Ecto neural progenitor cell (in vitro differentiated cells): ENCODE results near the gene FGFBP3.
"Not testable (repeated sequence)": the region's sequence is repeated elsewhere in the genome, so short reads cannot be mapped to it uniquely, and the experiment has no call there.

Experiments
- DNase-seq: peaks from one replicate; pipeline ENCODE4 v3.0.0-alpha.2; 2018; ENCODE audit warnings: low spot score

Gene FGFBP3

DNA sequence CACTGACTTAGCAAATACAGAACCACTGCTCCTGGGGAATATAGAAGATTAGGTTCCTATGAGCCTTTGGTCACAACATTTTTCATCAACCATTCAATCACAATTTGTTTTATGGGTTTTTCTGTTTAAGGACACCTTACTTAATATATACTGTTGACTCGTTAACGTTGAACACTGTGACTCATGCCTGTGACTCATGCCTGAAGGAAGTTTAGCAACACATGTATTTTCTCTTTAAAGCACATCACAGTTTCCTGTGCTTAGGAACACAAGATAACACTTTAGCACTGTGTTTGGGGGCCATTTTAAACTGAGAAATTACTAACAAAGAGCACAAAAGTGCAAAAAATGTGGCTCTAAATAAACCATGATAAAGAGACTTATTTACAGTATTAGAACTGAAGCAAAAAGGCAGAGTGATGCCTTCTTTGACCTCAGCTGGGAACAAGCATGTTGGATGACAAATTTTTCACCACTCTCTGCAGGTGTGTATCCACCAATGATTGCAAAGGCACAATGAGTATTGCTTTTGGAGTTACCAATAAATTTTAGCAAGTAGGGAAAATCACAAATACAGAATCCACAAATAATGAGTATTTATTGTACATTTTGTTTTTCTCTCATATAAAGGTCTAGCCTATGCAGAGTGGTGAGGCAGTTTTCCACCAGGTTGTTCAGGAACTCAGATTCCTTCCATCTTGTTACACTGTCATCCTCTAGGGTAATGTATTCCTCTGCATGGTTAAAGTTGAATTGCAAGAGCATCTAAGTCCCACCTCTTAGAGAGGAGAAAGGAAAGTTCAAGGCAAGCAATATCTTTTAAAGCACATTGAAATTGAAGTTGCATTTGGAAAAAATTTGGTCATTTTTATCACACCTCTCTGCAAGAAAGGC is 7.3 kb downstream of the FGFBP3 start:
- DNase-seq: no peak

DNA sequence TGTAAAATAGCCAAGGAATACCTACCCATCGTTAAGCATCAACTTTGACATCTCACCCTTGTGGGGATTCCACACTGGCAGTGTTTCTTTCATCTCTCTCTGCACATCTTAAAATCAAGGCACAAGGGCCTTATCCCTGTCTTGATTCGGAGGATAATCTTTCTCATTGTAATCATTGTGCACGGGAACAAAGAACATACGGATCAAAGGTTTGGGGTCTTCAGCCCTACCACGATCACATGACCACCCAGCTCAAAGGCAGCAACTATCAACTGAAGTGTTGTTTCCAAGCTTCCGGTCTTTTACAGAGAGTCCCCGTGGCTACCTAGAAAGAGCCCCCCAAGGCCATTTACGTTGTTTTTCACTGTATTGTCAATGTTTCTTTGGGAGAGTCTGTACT is 11.9 kb downstream of the FGFBP3 start:
- no peak for DNase-seq

DNA sequence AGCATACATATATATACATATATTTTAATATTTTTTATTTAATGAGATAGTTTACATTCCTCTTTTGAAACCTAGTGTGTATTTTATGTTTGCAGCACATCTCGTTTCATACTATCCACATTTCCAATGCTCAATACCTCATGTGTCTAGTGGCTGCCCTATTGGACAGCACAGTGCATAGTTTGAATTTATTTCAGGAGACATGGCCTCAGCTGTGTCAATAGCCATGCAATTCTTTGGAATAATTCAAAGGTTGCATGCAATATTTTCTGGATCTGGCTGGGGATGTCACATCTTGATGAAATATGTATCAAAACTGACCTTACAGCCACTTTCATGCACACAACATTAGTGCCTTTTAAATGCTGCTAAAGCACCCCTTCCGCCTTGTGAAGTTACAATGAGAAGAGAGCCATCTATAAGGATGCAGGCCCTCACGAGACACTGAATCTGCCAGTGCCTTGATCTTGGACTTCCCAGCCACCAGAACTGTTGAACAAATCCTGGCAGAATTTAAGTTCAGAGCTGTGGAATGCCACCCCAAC is 13.0 kb downstream of the FGFBP3 start:
- no peak for DNase-seq

DNA sequence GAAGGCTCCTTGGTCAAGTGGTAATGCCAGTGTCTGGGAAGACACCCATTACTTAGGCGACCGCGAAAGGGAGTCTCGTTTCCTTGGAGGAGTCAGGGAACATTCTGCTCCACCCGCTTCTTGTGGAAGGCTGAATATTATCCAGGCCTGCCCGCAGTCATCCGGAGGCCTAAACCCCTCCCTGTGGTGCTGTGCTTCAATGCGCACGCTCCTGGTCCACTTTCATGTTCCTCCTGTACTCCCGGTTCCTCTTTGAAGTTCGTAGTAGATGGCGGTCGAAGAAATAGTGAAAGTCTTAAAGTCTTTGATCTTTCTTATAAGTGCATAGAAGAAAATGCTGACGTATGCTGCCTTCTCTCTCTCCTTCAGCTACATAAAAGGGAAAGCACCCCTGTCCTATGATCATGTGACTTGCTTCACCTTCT is 15.0 kb downstream of the FGFBP3 start:
- not testable (repeated sequence) for DNase-seq

DNA sequence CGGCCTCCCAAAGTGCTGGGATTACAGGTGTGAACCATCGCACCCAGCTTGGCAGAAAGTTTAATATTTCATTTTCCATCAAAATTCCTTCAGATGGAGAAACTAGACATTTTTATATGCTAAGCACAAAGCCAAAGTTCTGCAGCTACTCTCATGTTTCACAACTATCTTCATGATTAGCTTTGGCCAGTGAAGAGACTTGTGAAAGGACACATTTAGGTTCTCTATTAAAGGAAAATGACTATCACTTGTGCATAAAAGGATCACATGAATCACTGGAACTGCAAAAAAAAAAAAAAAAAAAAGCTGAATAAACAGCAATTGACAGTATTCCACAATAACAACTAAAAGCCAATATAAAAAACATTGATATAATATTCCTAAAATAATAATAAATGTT is 16.2 kb downstream of the FGFBP3 start:
- no peak for DNase-seq

DNA sequence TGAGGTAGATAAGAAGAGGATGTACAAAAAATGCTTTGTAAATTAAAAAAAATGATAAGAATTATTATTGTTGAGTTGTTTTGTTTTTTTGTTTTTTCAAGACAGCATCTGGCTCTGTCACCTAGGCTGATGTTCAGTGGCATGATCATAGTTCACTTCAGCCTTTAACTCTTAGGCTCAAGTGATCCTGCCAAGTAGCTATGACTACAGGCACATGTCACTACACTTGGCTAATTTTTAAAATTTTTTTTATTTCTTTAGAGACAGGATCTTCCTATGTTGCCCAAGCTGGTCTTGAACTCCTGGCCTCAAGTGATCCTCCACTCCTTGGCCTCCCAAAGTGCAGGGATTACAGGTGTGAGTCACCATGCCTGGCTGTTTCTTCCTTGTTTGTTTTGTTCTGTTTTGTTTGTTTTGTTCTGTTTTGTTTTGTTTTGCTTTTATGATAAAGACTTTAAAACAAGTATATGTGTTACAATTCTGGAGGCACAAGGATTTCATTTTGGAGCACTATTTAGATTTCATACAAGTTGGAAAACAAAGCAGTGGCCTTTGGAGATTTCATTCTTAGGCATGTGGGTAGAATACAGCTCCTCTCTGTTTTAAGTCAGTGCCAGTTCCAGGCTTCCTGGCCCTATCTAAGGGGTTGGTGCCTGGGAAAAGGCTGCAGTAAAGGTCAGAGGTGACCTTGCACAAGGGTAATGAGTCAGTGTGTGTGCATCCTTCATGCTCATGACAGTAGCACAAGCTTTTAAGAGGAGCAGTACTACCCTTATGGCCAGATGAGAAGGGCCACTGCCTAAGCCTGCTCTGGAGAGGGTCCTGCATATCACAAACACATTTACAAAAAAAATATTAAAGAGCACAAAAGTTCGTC is 17.9 kb downstream of the FGFBP3 start:
- DNase-seq: no peak

DNA sequence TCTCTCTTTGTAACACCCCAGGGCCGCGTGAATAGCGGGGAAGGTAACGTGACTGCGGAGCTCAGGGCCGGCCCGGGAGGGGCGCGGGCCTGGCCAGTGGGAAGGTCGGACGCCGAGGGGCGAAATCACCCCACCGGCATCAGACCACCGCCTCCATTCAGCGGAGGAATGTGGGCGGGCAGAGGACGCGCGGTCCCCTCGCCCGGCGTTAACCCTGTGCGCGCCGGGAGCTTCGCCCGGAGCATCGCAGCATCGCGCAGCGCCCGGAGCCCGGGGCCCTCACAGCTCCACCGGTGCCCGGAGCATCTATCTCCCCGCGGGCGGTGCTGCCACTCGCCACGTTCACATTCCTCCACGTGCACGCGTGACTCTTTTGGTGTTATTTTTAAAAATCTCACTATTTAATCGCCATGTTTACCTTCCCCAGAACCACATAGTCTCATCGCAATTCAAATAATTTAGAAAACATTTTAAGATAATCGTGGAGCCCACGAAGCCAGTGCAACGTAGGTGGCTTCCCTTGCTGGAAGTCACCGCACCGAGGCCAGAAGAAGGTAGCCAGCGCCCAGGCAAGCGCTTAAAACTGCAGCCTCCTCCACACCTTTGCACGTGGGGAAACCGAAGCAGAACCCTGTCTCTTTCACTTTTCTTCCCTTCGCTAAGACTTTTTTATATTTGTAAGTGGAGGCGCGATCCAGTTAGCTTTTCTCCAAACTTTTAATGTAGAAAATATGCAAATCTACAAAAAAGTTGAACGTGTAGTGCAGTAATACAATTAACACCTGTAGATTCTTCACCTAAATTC is 21.8 kb downstream of the FGFBP3 start:
- peak; percentile 94 for DNase-seq

DNA sequence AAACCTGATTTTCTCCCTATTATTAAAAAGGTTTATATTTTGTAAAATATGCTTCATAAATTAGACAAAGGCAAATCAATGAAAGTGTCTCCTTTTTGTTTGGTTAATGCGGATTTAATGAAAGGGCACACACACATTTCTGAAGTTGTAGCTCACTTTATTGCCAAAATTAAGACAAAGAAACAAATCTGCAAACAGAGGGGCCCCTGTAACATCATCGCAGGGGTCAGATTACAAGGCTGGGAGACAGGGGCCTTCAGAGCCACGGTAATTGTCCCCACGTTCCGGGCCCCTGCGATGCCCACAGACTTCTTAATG is 22.4 kb downstream of the FGFBP3 start:
- DNase-seq: no peak

DNA sequence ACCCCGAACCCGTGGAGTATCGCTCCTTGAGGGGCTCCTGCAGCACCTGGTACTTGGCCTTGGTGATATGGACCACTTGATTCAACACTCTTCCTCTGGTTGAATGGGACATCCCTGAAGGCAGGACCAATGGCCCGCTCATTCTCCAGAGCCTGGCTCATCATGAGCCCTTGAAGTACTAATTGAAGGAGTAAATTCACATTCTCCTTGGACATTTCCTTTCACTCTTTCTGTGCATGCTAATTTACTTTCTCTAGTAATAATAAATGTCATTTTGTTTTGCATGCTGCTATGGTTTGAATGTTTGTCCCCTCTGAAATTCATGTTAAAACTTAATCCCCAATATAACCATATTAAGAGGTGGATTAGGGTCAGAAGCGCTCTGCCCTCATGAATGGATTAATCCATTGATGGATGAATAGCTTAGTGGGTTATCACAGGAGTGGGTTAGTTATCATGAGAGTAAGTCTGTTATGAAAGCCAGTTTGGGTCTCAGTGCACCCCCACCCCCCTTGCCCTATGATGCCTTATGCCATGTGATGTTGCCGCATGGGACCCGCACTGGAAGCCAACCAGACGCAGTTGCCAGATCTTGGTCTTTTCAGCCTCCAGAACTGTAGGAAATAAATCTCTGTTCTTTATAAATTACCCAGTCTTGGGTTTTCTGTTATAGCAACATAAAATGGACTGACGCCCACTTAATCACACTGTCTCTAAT is 23.8 kb downstream of the FGFBP3 start:
- DNase-seq: no peak

DNA sequence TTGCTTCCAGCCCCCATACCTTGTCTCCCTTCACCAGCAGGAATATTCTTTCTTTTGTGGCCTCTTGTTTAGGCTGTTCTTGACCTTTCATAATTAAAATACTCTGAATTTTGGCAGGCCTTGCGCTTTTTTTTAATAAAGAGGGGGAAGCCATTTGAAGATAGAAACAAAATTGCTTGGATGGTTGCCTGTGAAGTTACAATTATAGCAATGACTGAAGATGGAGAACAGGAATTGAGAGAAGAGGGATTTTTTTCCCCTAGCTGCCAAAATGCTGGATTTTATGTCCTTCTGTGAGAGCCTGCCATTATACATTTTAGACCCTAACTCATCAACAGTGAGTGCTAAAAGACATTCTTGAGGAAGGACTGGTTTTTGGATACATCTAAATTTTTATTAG is 24.8 kb downstream of the FGFBP3 start:
- no peak for DNase-seq

DNA sequence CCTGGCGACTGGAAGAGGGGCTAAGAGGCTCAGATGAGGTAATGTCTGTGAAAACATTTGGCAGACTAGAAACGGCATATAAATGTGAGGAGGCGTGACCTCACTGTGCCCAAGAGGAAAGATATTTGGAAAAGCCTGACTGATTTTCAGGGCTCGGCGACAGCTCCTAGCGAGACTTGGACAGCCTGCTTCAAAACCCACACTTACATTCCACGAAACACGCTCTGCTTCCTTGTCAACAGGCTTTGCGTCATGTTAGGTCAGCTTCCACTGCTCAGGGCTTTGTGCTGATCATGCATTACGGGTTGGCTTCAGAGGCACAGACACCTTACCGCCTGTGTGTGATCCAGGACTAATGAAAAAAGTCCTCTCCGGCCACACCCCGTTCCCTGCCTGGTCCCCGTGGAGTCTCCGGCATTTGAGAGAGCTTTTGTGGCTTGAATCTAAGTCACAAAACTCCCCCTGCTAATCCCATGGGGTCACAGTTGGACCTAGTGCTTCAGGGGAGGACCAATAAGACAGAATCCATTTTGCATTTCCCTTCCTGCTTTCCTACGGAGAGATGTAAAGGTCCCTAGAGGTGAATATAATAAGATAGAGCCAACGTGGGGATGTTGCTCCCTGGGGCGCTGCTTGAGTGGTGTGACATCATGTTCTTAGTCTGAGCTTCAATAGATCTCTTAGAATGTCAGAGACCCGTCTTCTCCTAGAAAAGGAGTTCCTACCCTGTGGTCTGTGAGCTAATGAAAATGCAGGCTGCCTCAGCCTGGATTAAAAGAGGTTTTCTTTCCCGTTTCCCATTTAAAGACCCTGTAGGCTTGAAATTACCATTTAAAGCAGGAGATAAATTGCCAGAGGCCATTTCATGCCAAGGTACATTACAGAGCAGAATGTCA is 25.5 kb downstream of the FGFBP3 start:
- DNase-seq: peak; percentile 72

DNA sequence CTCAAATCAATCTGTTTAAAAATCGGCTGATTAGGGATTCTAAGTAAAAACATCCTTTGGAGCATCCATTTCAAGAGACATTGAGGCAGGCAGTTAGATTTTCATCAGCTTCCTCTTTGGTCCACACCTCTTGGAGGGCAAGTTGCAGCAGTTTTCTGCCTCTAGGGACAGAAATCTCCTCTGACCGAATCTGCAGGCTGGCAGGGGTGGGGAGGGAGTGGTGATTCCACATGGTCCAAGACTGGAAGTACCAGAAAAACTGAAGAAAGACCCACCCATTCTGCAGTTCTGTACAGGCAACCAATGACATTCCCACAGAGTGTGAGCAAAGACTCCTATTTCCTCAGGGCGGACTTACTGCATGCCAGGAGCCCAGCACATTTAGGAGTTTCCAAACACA is 29.0 kb downstream of the FGFBP3 start:
- DNase-seq: peak; percentile 60

DNA sequence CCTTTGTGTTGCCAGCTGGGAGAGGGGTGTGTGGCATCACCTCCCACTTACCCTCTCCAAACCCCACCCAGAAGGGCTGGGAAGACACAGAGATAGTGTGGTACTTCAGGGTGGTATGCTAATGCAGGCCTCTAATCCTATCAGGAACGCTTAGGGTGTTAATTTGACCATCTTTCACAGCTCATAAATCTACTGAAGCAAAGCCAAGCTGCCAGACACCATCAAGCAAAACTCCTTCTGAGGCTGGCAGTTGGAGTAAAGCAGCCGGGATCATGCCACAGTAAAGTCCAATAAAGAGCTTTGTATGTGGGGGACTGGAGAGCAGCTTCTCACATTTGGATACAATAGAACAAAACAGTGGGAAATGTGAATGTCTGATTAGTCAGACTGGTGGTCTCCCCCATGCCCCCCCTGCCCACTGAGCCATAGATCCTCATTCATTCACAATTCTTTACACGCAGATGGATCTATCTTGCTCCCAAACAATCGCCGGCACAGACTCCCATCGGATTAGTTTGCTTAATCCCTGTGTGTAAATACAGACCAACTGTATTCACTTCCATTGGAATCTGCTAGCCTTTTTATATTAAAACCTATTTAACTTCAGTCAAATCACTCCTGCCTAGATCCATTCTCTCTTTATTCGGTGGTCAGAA is 29.6 kb downstream of the FGFBP3 start:
- DNase-seq: peak; percentile 75

DNA sequence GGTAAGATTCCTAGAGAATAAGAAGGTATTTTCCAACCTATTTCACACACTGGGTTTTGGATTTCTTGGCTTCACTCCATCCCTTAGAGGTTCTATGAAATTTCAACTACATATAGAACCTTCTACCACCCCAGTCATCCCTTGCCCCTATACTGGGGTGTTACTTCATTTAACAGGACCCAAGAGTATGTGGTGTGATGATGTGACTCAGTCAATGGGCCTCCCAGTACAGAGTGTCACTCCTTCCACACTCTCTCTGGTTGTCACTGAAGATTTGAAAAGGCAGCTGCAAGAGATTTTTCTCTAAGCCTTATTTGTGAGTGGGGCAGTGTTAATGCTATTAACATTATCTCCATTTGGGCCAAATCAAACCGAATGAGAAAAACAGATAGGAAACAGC is 33.5 kb downstream of the FGFBP3 start:
- DNase-seq: no peak

DNA sequence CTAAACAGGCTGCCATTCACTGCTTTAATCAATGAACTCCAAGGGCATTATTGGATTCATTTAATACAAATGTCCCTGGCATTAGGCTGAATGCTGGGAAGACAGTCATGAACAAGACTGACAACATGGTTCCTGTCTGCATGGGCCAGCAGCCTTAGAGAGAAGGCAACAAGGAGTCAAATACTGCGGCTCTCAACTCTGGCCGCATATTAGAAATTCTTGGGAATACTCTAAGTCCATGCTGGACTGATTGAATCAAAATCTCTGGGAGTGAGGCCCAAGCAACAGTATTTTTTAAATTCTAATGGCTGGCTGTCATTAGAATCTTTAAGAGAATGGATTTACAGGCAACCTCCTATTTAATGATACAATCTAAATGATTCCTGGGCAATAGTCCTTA is 34.1 kb downstream of the FGFBP3 start:
- DNase-seq: no peak

DNA sequence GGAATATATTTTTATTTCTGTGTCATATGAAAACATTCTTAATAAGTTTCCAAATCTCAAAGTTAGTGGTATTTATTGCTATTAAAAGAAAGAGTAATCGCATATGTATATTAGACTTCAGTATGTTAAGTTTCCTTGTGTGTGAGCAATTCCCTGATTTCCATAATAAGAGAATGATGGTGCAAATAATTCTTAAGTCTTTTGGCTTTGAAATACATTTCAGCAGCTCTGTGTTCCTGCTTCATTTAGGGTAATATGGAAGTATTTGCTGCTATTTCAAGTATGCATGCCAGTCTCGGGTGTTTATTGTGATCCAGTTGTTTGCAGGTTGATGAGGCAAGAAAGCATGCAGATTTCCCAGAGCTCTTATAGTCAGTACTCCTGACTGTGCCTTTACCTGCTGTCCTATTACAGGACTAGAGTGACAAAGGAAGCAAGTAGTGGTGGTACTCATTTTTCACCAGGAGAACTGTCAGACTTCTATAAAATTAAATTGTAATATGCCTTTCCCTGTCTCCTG is 43.7 kb downstream of the FGFBP3 start:
- no peak for DNase-seq

DNA sequence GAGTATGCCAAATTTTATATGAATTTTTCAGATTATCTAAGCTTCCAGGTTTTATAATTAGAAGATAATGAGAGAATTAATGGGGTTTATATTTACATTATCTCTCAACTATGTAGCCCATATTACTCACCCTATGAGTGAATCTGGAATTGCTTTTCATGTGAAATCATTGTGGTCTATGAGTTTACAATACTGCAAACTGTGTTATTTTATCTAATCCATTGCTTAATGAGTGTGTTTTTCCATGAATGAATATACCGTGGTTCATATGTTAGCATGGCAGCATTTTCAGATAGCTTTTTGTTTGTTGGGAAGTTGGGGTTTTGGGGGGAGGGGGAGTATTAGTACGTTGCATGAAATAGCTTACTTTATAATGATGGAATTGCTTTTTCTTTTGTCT is 44.5 kb downstream of the FGFBP3 start:
- DNase-seq: no peak

DNA sequence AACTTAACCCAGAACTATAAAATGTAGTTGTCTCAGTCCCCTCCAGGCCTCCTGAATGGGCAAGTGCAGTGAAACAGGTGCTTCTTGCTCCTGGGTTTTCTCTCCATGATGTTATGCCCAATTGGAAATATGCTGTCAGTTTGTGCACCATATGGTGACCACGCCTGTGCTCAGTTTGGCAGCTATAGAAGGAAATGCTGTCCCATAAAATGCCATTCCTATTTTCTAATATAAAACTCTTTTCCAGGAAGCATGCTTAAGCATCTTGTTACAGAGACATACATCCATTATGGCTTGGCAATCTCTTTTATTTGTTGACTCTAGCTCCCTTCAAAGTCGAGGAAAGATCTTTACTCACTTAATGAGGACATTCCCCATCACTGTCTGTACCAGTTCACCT is 45.2 kb downstream of the FGFBP3 start:
- DNase-seq: no peak

DNA sequence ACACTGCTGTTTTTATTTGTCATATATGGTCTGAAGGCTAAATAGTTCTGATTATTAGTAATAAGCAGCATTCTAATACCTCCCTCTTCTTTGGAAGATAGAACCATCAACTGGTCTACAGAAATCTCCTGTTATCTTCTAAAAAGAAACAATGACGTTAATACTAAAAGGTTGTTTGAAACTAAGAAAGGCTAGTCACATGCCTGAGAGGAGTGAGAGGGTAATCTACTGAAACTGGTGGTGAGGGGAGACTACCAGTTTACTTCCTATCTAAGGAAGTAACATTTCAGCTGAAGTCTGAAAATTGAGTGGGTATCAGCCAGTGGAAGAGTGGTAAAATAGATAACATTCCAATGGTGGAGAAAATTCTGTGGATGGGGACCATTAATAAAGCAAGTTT is 48.4 kb downstream of the FGFBP3 start:
- no peak for DNase-seq

DNA sequence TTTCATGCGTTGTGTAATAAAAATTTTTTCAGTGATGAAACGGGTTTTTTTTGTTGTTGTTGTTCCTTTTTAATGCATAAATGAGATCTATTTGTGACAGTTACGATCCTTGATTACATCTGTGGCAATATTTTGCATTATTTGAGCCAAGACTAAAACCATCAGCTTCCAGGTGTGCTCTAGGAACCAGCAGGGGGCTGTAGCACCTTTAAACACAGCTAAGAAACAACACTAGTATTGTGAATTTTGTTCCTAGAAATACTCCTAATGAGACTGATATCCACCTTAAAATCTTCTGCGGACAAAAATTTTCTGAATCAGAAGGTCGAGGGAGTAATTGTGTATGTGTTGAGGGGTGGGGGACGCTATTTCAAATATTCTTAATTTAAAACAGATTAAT is 52.6 kb downstream of the FGFBP3 start:
- no peak for DNase-seq
